ENCODE data around the gene IGFL4. TPM values are rescaled to one million over a fixed set of nuclear protein-coding genes. Genes with fewer than 3 reads are reported as not detected.
A peak's percentile ranks its signal among the peaks of the same experiment; 100 is the strongest.
"Not testable (repeated sequence)": the region's sequence is repeated elsewhere in the genome, so short reads cannot be mapped to it uniquely, and the experiment has no call there.

IGFL4 gene
- total RNA-seq (2014; rRNA removed; shearing (Covaris generic)), result not detected in 2 replicates

DNA sequence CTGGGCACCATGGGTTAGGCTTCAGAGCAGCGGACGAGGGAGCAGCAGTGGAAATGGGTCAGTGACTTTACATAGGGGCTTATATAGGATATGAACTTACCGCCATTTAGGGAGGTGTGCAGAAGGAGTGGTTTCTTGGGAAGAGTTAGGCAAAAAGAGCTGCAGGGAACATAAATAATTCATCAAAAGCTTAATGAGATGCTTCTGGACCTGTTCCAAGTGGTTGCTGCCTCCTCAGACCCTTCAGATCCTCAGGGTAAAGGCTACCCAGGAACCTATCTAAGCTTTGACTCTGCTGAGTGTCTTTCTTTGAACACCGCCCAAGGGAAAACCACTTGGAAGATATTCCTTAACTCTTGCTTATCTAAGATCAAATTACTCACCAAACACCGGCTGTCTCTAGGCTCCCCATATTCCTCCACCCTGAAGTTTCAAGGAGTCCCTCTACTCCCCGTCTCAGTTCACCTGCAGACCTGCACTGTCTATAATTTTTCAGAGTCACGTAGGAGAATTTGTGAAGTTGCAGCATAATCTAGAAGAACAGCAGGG lies at the start of gene IGFL4:
IGFL4 (minus strand) TSS at position 51 of the 549 bp plus-strand sequence; CDS start at position 11, 40 bp downstream.
- in situ Hi-C loops (cut with HindIII; ENCODE audit: low sequenced_read_pairs), result no loop called here

GRCh38 chr19:46090444-46090843 lies 49.6 kb upstream of the IGFL4 start:
- in situ Hi-C loops (cut with HindIII; ENCODE audit: low sequenced_read_pairs), result no loop called here
- no peak for DNase-seq (ENCODE audit: low spot score)

More for the DNA sequence above, at the start of gene IGFL4:
- no peak for DNase-seq (ENCODE audit: low spot score)

DNA sequence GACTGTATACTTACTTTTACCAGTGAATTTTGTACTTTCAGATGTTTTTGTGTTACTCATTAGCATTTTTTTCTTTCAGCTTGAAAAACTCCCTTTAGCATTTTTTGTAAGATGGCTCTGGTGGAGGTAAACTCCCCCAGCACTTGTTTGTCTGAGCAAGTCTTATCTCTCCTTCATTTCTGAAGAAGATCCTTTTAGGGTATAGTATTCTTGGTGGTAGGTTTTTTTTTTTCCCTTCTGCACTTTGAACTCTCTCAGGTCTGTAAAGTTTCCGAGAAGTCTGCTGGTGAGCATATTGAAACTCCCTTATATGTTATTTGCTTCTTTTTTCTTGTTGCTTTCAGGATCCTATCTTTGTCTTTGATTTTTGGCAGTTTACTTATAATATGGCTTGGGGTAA lies 48.6 kb upstream of the IGFL4 start:
- in situ Hi-C loops (cut with HindIII; ENCODE audit: low sequenced_read_pairs), result no loop called here
- no peak for DNase-seq (ENCODE audit: low spot score)

- in situ Hi-C loops (cut with HindIII; ENCODE audit: low sequenced_read_pairs), result no loop called here
- DNase-seq (ENCODE audit: low spot score), result no peak
Observed at GRCh38 chr19:46088101-46088500, 47.3 kb upstream of the IGFL4 start.

- in situ Hi-C loops (cut with HindIII; ENCODE audit: low sequenced_read_pairs), result no loop called here
- DNase-seq (ENCODE audit: low spot score), result no peak
Observed at GRCh38 chr19:46085888-46086287, 45.1 kb upstream of the IGFL4 start.

GRCh38 chr19:46082728-46083050 lies 41.9 kb upstream of the IGFL4 start:
- in situ Hi-C loops (cut with HindIII; ENCODE audit: low sequenced_read_pairs), result no loop called here
- DNase-seq (ENCODE audit: low spot score), result no peak

- in situ Hi-C loops (cut with HindIII; ENCODE audit: low sequenced_read_pairs), result no loop called here
- peak; percentile 21 for DNase-seq (ENCODE audit: low spot score)
Observed at GRCh38 chr19:46081928-46082727, 41.3 kb upstream of the IGFL4 start.

- in situ Hi-C loops (cut with HindIII; ENCODE audit: low sequenced_read_pairs), result no loop called here
- DNase-seq (ENCODE audit: low spot score), result no peak
Observed at GRCh38 chr19:46080561-46080960, 39.8 kb upstream of the IGFL4 start.

DNA sequence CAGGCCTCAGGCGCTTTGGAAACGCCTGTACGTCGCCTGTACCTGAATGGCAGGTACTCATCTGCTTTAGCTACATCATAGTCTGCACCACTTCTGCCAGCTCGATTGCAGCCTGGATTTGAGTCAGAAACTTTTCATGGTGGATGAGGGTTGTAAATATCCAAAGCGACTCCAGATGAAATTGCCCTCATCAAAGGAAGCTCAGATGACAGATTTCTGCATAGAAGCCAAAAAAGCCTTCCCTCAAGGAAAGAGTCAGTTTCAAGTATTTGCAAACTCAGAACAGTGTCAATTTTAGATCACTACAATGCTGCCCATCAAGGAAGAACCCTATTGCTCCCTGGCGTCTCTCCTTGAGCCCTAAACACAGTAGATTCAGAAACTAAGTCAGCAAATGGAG lies 38.8 kb upstream of the IGFL4 start:
- in situ Hi-C loops (cut with HindIII; ENCODE audit: low sequenced_read_pairs), result no loop called here
- no peak for DNase-seq (ENCODE audit: low spot score)

DNA sequence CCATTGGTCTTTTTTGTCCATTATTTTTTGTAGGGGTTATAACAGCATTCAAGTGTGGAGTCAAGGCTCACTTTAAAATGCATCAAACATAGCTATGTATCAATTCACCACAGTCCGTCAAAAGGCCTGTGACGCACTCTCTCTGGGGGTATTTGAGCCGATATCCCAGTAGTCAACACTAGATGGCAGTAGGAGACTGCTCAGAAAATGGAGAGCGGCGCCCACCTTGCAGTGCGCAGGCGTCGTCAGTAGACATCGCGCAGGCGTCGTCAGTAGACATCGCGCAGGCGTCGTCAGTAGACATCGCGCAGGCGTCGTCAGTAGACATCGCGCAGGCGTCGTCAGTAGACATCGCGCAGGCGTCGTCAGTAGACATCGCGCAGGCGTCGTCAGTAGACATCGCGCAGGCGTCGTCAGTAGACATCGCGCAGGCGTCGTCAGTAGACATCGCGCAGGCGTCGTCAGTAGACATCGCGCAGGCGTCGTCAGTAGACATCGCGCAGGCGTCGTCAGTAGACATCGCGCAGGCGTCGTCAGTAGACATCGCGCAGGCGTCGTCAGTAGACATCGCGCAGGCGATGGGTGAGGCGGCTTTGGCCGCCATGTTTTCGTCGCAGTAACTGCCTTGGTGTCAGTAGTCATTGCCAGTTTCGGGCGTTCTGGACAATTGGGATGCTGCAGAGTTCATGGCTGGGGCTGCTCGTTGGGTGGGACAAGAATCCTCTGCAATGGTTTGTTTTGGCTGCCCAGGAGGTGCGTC lies 38.0 kb upstream of the IGFL4 start:
- in situ Hi-C loops (cut with HindIII; ENCODE audit: low sequenced_read_pairs), result not testable (repeated sequence)
- DNase-seq (ENCODE audit: low spot score), result peak; percentile 17

DNA sequence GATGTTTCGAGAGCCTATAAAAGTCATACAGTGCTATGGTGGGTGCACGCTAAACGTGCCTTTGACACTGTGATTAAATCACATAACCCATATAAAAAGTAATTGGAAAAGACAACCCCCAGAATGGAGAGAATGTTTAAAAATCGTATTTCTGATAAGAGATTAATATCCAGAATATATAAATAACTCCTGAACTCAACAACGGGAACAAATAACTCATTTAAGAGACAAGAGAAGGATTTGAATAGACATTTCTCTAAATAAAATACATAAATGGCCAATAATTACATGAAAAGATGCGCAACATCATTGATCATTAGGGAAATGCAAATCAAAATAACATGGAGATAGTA lies 37.0 kb upstream of the IGFL4 start:
- in situ Hi-C loops (cut with HindIII; ENCODE audit: low sequenced_read_pairs), result no loop called here
- no peak for DNase-seq (ENCODE audit: low spot score)

DNA sequence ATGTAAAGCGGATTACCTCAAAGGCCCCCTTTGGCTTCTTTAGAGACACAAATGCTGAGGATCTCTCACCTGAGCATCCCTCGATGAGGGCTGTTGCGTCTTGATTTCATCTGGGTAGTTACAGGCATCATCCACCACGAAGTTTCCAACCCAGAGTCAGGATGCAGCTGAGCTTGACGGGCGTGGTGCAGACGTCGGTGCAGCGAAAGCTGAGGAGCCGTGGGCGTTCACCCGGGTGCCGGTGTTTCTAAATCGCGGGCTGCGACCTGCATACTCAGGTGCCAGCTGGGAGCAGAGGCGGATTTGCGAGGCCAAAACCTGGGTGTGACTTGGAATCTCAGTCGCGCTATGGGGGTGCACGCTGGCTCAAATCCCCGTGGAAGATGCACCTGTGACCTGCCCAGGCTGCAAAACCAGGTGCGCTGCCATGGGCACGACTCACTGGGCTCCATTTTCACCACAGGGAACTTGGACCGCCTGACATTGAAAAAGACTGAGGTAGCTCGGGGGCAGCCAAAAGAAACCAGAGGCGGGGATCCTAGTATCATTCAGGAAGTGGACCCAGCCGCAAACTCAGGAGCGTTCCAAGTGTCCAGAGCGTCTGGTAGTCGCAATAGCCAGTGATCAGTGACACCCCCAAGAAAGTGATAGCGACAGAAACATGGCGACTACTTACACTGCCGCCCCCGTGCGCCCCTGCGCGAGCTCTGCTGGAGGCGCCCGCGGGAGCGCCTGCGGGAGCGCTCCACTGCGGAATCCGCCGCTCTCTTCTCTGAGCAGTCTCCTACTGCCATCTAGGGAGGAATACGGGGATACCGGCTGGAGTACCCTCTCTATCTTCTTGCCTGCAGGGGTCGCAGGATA lies 36.4 kb upstream of the IGFL4 start:
- DNase-seq (ENCODE audit: low spot score), result peak; percentile 55
- in situ Hi-C loops (cut with HindIII; ENCODE audit: low sequenced_read_pairs), result no loop called here

DNA sequence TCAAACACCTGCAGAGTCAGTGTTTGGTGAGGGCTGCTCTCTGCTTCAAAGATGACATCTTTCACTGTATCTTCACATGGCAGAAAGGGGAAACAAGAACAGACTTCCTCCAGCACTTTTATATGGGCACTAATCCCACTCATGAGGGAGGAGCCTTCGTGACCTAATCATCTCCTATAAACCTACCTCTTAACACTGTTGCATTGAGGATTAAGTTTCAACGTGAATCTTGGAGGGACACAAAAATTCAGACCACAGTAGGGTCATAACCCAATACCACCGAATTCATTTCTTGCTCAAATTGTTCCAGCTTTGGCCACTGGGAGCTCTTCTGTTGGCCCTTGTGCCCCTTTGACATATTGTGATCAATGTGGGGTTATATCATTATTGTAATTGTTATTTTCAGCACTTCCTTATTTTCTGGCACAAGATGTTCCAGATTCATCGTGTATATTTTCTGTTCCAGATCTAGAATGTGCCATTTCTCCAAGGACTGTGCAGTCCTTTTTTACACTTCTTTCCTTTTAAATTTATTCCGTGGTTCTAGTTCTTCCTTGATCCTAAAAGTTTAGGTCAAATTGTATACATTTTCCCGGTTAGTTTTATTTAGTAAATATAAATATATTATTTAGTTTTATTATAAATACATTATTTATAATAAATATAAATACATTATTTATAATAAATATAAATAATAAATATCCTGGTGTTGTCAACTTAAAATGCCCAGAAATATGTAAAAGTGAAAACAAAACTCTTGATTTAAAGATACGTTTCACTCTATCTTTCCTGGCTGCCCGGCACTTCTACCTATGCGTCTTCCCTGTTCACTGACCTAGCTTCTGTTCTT lies 35.5 kb upstream of the IGFL4 start:
- DNase-seq (ENCODE audit: low spot score), result no peak
- in situ Hi-C loops (cut with HindIII; ENCODE audit: low sequenced_read_pairs), result no loop called here

DNA sequence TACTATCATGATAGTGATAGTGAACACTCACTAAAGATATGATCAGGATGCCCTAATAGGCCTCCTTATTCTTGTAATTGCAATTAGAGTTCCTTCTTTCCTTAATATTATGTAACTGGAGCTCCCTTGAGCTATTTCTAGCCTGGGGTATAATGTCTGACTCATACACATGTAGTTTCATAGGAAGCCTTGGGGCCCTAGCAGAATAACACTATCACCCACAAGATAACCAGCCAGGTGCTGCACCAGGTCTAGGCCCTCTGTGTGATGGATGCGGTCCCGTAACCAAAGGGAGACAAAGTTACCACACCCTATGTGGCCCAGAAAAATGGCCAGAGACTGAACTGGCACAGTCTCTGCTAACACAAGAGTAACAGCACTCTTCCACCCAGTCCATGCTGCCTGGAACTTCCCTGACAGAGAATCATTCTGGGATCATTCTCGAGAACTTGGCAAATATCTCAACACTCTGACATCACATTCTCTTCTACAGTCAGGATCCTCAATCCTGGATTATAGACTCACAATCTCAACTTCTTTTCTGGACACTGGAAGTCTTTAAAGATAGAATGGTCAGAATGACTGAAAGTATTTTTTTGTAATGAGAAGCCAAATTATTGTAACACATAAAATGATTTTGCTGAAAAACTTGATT lies 32.6 kb upstream of the IGFL4 start:
- in situ Hi-C loops (cut with HindIII; ENCODE audit: low sequenced_read_pairs), result no loop called here
- no peak for DNase-seq (ENCODE audit: low spot score)

DNA sequence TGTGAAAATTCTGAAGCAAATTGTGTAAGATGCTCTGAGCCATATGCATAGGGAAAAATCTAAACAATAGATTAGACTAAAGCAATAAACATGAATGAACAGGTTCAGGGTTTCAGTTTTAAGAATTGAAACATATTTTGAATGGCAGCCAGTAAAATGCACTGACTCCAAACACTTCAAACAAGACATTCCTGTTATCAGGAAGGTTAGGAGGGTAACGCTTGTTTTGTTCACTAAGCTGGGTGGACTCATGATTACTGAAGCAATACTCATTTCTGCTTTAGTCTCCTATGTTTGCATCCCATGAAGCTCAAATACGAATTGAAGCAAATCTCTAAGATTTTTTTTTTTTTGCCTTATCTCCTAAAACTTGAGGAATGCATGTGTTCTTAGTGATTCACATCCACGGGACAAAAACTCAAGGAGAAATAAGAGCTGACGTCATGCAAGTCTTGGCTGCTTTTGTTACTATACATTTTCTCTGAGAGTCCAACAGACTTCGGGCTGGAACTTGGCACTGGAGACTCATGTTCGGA lies 29.1 kb upstream of the IGFL4 start:
- in situ Hi-C loops (cut with HindIII; ENCODE audit: low sequenced_read_pairs), result no loop called here
- DNase-seq (ENCODE audit: low spot score), result no peak

- in situ Hi-C loops (cut with HindIII; ENCODE audit: low sequenced_read_pairs), result no loop called here
- no peak for DNase-seq (ENCODE audit: low spot score)
Observed at GRCh38 chr19:46068345-46069258, 27.8 kb upstream of the IGFL4 start.

- in situ Hi-C loops (cut with HindIII; ENCODE audit: low sequenced_read_pairs), result no loop called here
- no peak for DNase-seq (ENCODE audit: low spot score)
Observed at GRCh38 chr19:46067691-46068090, 26.9 kb upstream of the IGFL4 start.

All from G401 (cell line).